ENCODE data around the gene LIME1. TPM values are rescaled to one million over a fixed set of nuclear protein-coding genes. Genes with fewer than 3 reads are reported as not detected.

LIME1 gene
- total and polyA plus RNA-seq, 2 of the 8 experiments (the other 6 are each of a cell fraction or from before 2014, with no cell fraction given), result 4.5 to 5.9 TPM

DNA sequence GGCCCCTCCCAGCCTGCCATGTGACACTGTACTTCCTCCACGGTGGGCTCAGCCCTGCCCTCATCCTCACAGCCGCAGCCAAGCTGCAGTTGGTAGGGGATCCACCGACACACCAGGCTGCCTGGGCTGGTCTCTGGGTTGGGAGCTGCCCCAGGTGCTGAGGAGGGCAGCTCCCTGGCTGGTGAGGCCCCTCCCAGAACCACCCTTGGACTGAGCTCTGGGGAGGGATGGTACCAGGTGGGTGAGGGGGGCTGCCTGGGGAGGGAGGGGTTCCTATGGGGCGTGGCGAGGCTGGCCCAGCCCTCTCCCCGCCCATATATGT is 40.2 kb upstream of the LIME1 start (continued):
- TF ChIP-seq, protein P1, sequence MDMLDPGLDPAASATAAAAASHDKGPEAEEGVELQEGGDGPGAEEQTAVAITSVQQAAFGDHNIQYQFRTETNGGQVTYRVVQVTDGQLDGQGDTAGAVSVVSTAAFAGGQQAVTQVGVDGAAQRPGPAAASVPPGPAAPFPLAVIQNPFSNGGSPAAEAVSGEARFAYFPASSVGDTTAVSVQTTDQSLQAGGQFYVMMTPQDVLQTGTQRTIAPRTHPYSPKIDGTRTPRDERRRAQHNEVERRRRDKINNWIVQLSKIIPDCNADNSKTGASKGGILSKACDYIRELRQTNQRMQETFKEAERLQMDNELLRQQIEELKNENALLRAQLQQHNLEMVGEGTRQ (IDR thresholded peaks at IDR 0.05; ENCODE audit: low read length), result peak; percentile 52
- TF ChIP-seq SIRT6 (IDR thresholded peaks at IDR 0.05; ENCODE audit: low read length) (no peak), ZNF274 (IDR thresholded peaks at IDR 0.05; ENCODE audit: borderline replicate concordance, extremely low read depth, low read length) (no peak), SRF (IDR thresholded peaks at IDR 0.05; ENCODE audit: low read depth, low read length) (no peak), SIN3A (conservative IDR thresholded peaks at IDR 0.05 in 1 of 2, IDR thresholded peaks at IDR 0.05 in 1 of 2; ENCODE audit: low read depth in 1 of 2, low read length in 2 of 2) (peak; percentile 21 to 28; a peak in 1 of 4 replicates), KDM4A (IDR thresholded peaks at IDR 0.05; ENCODE audit: low read depth, low read length, severe bottlenecking) (no peak), YY1 (IDR thresholded peaks at IDR 0.05; ENCODE audit: low read depth, low read length) (no peak), KDM1A (IDR thresholded peaks at IDR 0.05; ENCODE audit: borderline replicate concordance, low read length) (peak; percentile 80; the same call in 1 of the 2 replicates), SUZ12 (IDR thresholded peaks at IDR 0.05; ENCODE audit: low read length) (no peak), MAFK (IDR thresholded peaks at IDR 0.05; ENCODE audit: low read depth, low read length) (no peak), NANOG (IDR thresholded peaks at IDR 0.05; ENCODE audit: insufficient read depth, low read depth, low read length, poor library complexity, severe bottlenecking) (no peak), EGR1 (IDR thresholded peaks at IDR 0.05; ENCODE audit: borderline replicate concordance, low read depth, low read length) (no peak), CHD1 (IDR thresholded peaks at IDR 0.05; ENCODE audit: low read depth, low read length) (no peak), TAF7 (optimal IDR thresholded peaks at IDR 0.05; ENCODE audit: borderline replicate concordance, low read depth, low read length) (peak; percentile 18), BRCA1 (IDR thresholded peaks at IDR 0.05; ENCODE audit: low read depth, low read length) (no peak)
- TF ChIP-seq, protein P2, sequence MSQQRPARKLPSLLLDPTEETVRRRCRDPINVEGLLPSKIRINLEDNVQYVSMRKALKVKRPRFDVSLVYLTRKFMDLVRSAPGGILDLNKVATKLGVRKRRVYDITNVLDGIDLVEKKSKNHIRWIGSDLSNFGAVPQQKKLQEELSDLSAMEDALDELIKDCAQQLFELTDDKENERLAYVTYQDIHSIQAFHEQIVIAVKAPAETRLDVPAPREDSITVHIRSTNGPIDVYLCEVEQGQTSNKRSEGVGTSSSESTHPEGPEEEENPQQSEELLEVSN (IDR thresholded peaks at IDR 0.05), result no peak
